MM.1S (cell line): ENCODE results near the gene USP13.

Experiments
- DNase-seq: peaks from one replicate; pipeline ENCODE4 v3.0.0-alpha.2; 2015
- H2AFZ ChIP-seq: fragments of 300-600 bp; sonication (generic); 2 replicates; pipeline ENCODE4 v1.6.0; 2016; ENCODE audit warnings: antibody characterized with exemption, low read length
- H3F3A ChIP-seq: fragments of 300-600 bp; sonication (generic); 2 replicates; pipeline ENCODE4 v1.6.1; 2016; ENCODE audit warnings: mild to moderate bottlenecking, antibody characterized with exemption, low read length, moderate library complexity, mixed read lengths; ENCODE audit not compliant: insufficient read depth
- H3K27ac ChIP-seq: fragments of 300-600 bp; sonication (generic); 2 replicates; pipeline ENCODE4 v1.5.1; 2016; ENCODE audit warnings: mild to moderate bottlenecking, low read length
- H3K27me3 ChIP-seq: fragments of 300-600 bp; sonication (generic); replicated peaks from 2 replicates; pipeline ENCODE4 v1.6.0; 2016; ENCODE audit warnings: low read length; ENCODE audit not compliant: insufficient read depth
- H3K36me3 ChIP-seq: fragments of 300-600 bp; sonication (generic); replicated peaks from 2 replicates; pipeline ENCODE4 v1.6.1; 2016; ENCODE audit warnings: mild to moderate bottlenecking, low read length, mixed read lengths; ENCODE audit not compliant: insufficient read depth
- H3K4me1 ChIP-seq: fragments of 300-600 bp; sonication (generic); 2 replicates; pipeline ENCODE4 v1.6.1; 2016; ENCODE audit warnings: low read length, mixed read lengths
- H3K4me2 ChIP-seq: fragments of 300-600 bp; sonication (generic); 2 replicates; pipeline ENCODE4 v1.6.0; 2016; ENCODE audit warnings: low read depth, low read length
- H3K4me3 ChIP-seq: fragments of 300-600 bp; sonication (generic); 2 replicates; pipeline ENCODE4 v1.5.1; 2016; ENCODE audit warnings: low read length, mixed read lengths
- H3K79me2 ChIP-seq: fragments of 300-600 bp; sonication (generic); 2 replicates; pipeline ENCODE4 v1.6.1; 2016; ENCODE audit warnings: mixed run types, low read length, mixed read lengths
- H3K9ac ChIP-seq: fragments of 300-600 bp; sonication (generic); 2 replicates; pipeline ENCODE4 v1.6.1; 2016; ENCODE audit warnings: low read length, mixed read lengths
- H3K9me2 ChIP-seq: fragments of 300-600 bp; sonication (generic); replicated peaks from 2 replicates; pipeline ENCODE4 v1.6.1; 2016; ENCODE audit warnings: mild to moderate bottlenecking, low read length, mixed read lengths; ENCODE audit not compliant: insufficient read depth
- H3K9me3 ChIP-seq: fragments of 300-600 bp; sonication (generic); replicated peaks from 2 replicates; pipeline ENCODE4 v1.6.1; 2016; ENCODE audit warnings: mild to moderate bottlenecking, low read length, mixed read lengths; ENCODE audit not compliant: insufficient read depth
- H4K20me1 ChIP-seq: fragments of 300-600 bp; sonication (generic); 2 replicates; pipeline ENCODE4 v1.6.1; 2016; ENCODE audit warnings: mild to moderate bottlenecking, low read length, moderate library complexity, mixed read lengths; ENCODE audit not compliant: insufficient read depth
- EZH2 ChIP-seq: fragments of 300-600 bp; sonication (generic); optimal IDR thresholded peaks from 2 replicates; pipeline ENCODE3; 2017; ENCODE audit warnings: low read depth, mild to moderate bottlenecking, antibody characterized with exemption, low read length, mixed read lengths
- EZH2phosphoT487 ChIP-seq: fragments of 300-600 bp; sonication (generic); IDR thresholded peaks from 2 replicates; pipeline ENCODE4 v1.6.1; 2018; ENCODE audit warnings: antibody characterized with exemption, low read length
- TF ChIP-seq, protein P1 (sequence below): fragments of 300-600 bp; sonication (generic); IDR thresholded peaks from 2 replicates; pipeline ENCODE4 v1.5.1; 2016; ENCODE audit warnings: antibody characterized with exemption, low read length, mixed read lengths

The USP13 gene

DNA sequence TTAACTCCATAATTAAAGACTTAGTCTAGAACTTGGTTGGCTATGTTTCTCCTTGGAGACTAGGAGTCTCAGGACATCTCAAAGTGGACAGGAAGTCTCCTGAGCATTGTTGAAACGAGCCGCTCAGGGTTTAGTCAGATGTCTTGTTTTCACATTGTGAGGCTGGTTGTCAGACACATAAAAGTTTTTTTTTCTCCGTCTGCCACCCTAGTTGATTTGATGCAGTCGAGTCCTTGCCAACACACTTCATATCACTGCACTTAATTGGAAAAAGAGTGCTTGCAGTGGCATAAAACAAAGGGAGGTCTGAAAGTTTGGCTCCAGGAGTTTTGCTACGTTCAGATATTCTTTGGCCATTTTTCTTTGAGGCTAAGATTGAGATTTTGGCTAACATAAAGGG lies 92.9 kb downstream of the USP13 start:
- no peaks in the 10 kb centered on the region for H3K79me2 ChIP-seq
- no peaks in the 10 kb centered on the region for H3K27me3 ChIP-seq
- no peak overlapping the region for H2AFZ ChIP-seq

DNA sequence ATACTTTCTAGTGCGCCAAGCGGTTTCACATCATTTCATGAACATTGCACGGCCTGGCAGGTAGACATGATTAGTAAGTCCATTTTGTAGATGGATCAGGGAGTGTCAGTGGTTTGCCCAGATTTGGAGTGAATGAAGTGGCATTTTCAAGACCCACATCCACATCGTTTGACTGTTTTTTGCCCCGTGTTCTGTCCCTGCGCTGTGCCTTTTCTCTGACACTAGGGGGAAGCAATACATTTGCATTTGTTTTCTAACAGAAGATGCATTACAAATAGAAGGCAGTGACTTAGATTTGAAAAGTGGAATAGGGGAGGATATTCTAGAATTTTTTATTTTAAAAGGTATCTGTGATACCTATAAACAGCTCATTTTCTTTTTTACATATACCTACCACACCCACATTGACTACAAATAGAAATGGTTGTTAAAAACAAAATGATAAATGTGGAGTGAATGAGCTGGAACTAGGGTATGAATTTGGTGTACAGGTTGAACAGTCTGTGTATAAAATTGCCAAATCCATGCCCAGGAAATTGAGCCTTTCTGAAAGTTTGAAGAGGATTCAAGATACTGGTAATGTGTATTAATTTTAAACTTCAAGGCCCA lies 98.0 kb downstream of the USP13 start:
- Histone ChIP-seq H3K9me2 (no peaks in the 10 kb centered on the region), H2AFZ (no peak overlapping the region), H3K36me3 (peaks cover 4% of the 10 kb centered on the region), H3F3A (no peaks in the 10 kb centered on the region), H3K27ac (no peak overlapping the region), H3K9ac (no peak overlapping the region), H3K4me3 (no peak overlapping the region), H3K4me1 (no peaks in the 10 kb centered on the region), H4K20me1 (no peaks in the 10 kb centered on the region), H3K79me2 (no peaks in the 10 kb centered on the region), H3K4me2 (no peak overlapping the region), H3K27me3 (no peaks in the 10 kb centered on the region), H3K9me3 (no peaks in the 10 kb centered on the region)
- DNase-seq: no peak
- TF ChIP-seq, protein P1, sequence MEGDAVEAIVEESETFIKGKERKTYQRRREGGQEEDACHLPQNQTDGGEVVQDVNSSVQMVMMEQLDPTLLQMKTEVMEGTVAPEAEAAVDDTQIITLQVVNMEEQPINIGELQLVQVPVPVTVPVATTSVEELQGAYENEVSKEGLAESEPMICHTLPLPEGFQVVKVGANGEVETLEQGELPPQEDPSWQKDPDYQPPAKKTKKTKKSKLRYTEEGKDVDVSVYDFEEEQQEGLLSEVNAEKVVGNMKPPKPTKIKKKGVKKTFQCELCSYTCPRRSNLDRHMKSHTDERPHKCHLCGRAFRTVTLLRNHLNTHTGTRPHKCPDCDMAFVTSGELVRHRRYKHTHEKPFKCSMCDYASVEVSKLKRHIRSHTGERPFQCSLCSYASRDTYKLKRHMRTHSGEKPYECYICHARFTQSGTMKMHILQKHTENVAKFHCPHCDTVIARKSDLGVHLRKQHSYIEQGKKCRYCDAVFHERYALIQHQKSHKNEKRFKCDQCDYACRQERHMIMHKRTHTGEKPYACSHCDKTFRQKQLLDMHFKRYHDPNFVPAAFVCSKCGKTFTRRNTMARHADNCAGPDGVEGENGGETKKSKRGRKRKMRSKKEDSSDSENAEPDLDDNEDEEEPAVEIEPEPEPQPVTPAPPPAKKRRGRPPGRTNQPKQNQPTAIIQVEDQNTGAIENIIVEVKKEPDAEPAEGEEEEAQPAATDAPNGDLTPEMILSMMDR: peak; percentile 57
- TF ChIP-seq EZH2phosphoT487: no peak
- no peak for TF ChIP-seq EZH2

More for the DNA sequence above, 92.9 kb downstream of the USP13 start:
- H3K9ac ChIP-seq: no peak overlapping the region
- H3F3A ChIP-seq: no peaks in the 10 kb centered on the region
- H3K4me3 ChIP-seq: no peak overlapping the region
- H3K9me2 ChIP-seq: no peaks in the 10 kb centered on the region
- peaks cover 3% of the 10 kb centered on the region; the same call in 1 of the 2 replicates for H3K36me3 ChIP-seq
- DNase-seq: no peak
- TF ChIP-seq EZH2 (no peak), EZH2phosphoT487 (no peak)
- TF ChIP-seq, protein P1: no peak
- no peaks in the 10 kb centered on the region for H4K20me1 ChIP-seq
- H3K9me3 ChIP-seq: no peaks in the 10 kb centered on the region
- H3K4me2 ChIP-seq: no peak overlapping the region
- H3K4me1 ChIP-seq: no peaks in the 10 kb centered on the region
- no peak overlapping the region for H3K27ac ChIP-seq

DNA sequence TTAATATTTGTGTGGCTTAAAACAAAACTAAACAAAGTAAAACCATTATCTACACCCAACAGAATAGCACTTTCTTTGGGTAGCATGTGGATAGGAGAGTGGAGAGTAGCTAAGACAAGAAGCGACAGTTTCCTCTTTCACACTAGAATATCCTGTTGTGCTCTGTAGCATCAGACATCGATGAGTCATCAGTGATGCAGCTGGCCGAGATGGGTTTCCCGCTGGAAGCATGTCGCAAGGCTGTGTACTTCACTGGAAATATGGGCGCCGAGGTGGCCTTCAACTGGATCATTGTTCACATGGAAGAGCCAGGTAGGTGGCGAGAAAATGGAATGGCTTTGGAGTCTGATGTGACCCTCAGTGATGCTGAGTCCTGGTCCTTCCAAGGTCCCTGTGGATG lies 108.1 kb downstream of the USP13 start:
- Histone ChIP-seq H3K79me2 (no peaks in the 10 kb centered on the region), H3K9ac (no peak overlapping the region), H3K9me3 (no peaks in the 10 kb centered on the region), H3K27ac (no peak overlapping the region), H2AFZ (no peak overlapping the region), H3K27me3 (no peaks in the 10 kb centered on the region), H3K4me2 (no peak overlapping the region), H4K20me1 (no peaks in the 10 kb centered on the region), H3K4me3 (no peak overlapping the region), H3F3A (no peaks in the 10 kb centered on the region), H3K4me1 (no peaks in the 10 kb centered on the region), H3K9me2 (no peaks in the 10 kb centered on the region), H3K36me3 (0 out of 2 replicates have a peak, but pooled peaks cover 8% of the 10 kb centered on the region)
- DNase-seq: no peak
- TF ChIP-seq, protein P1: no peak
- no peak for TF ChIP-seq EZH2
- TF ChIP-seq EZH2phosphoT487: no peak
